NAMALWA (cell line): ENCODE measurements around the gene KRTAP5-11.
"Not testable (repeated sequence)": the region's sequence is repeated elsewhere in the genome, so short reads cannot be mapped to it uniquely, and the experiment has no call there.

Experiments used
- DNase-seq: peaks from one replicate; pipeline ENCODE4 v3.0.0-alpha.2; 2015; ENCODE audit warnings: low spot score

The KRTAP5-11 gene

DNA sequence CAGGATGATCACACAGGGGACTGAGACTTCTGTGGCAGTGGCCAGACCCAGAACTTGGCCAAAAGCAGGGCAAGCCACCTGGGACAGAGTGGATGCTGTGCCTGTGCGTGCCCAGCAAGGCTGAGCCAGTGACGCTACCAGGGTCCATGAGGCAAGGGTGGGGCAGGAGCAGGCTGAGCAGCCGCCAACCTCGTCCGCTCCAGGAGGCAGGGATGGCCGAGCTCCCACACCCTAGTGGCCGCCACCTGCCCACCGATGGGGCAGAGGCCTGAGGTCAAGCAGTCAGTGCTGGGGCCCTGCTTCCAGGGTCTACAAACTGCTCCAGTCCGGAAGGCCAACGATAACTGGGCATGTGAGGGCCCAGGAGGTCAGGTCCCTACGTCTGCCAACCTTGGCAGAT is 27.2 kb downstream of the KRTAP5-11 start:
- no peak for DNase-seq

DNA sequence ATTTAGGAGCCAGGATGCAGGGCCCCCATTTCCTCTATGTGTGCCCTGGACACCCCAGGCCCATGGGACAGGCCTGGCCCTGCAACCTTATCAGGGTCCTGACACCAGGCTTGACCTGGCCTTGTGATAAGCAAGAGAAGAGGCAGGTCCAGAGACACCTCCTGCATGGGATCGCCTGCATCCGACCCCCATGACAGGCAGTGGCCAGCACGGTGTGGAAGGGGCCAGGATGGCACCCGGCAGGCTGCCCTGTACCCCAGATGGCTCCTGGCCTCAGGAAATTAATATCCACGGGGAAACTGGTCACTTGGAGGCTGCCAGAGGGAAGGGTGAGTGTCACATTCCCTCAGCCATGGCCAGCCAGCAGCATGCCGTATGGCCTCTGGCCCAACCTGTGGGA is 27.7 kb downstream of the KRTAP5-11 start:
- DNase-seq = no peak

DNA sequence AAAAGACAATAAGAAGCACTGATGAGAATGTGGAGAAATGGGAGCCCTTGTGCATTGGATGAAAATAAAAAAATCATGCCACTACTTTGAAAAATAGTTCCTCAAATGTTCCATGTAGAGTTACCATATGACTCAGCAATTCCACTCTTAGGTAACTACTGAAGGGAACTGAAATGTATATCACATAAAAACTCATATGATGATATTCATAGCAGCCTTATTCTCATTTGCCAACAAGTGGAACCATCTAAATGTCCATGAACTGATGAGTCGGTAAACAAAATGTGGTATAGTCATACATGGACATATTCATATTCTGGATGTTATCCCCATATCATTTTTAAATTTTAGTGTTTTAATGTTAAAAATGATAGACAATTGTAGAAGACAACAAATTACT is 31.0 kb downstream of the KRTAP5-11 start:
- no peak for DNase-seq

DNA sequence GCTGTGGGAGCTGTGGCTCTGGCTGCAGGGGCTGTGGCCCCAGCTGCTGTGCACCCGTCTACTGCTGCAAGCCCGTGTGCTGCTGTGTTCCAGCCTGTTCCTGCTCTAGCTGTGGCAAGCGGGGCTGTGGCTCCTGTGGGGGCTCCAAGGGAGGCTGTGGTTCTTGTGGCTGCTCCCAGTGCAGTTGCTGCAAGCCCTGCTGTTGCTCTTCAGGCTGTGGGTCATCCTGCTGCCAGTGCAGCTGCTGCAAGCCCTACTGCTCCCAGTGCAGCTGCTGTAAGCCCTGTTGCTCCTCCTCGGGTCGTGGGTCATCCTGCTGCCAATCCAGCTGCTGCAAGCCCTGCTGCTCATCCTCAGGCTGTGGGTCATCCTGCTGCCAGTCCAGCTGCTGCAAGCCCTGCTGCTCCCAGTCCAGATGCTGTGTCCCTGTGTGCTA is 33.9 kb downstream of the KRTAP5-11 start:
- no peak for DNase-seq

DNA sequence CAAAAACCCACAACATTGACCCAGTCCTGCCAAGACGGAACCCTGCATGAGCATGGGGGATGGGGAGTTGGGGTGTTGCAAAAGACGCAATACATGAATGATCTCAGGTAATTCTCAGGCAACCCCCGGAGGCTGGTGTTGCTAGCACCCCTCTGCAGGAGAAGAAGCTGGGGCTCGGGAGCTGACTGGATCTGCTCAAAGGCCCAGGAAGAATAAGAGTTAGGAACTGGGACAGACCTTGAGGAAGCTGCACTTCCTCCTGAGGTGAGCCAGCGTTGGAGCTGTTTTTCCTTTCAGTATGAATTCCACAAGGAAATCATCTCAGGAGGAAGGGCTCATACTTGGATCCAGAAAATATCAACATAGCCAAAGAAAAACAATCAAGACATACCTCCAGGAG is 34.6 kb downstream of the KRTAP5-11 start, which contains the start of gene KRTAP5-9:
KRTAP5-9 (plus strand) TSS at position 301 of the 400 bp plus-strand sequence. CDS start 238 bp downstream, outside the sequence.
- no peak for DNase-seq

DNA sequence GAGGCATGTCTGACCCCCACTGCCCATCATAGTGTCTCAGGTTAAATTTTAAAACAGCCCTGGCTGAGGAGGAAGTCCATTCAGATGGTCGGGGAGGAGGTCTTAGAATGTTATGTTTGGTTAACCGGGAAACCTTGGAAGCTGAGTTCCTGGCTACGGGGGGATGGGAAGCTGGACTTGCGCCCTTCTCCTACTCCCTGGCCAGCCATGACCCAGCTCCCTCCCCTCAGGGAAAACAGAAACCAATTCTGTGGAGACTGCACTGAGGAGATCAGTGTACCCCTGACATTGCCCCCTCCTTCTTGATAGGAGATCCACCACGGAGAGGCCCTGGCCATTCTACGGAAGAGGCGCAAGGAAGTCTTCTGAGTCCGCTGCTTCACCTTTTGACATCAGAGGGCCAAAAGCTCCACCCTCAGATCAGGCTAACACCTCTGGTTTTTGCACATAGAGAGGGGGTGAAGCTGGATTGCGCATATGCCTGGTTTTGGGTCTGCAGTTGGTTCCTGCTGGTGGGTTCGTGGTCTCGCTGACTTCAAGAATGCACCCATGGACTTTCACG is 37.2 kb downstream of the KRTAP5-11 start:
- DNase-seq = no peak

DNA sequence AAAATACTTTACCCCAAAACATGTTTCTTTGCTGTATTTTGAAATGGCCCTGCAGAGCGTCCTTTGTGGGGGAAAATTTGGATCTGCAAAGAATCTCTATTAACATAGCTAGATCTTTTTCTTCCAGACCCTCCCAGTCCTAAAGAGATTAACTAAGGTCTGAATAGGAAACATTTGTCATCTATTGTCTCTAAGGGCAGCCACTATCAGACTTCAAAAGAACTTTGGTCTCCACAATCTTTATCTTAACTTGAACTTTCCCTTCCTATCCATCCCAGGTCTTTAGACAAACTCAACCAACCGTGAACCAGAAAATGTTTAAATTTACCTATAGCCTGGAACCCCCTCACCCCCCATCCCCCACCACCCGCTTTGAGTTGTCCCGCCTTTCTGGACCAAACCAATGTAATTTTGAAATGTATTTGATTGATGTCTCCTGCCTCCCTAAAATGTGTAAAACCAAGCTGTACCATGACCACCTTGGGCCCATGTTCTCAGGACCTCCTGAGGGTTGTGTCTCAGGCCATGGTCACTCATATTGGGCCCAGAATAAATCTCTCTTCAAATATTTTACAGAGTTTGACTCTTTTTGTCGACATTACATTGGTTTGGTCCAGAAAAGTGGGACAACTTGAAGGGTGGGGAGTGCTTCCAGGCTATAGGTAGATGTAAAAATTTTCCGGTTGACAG is 38.0 kb downstream of the KRTAP5-11 start:
- no peak for DNase-seq

DNA sequence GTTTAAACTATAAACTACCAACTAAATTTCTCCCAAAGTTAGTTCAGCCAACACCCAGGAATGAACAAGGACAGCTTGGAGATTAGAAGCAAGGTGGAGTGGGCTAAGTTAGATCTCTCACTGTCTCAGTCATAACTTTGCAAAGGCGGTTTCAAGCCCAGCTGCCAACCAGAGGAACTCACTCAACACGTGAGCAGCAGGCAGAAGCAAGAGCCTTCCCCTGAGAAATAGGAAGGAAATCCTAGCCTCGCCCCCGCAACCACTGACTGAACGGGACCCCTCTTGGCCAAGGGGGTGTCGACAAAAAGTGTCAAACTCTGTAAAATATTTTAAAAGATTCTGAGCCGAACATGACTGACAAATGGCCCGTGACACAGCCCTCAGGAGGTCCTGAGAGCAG is 38.8 kb downstream of the KRTAP5-11 start:
- no peak for DNase-seq

DNA sequence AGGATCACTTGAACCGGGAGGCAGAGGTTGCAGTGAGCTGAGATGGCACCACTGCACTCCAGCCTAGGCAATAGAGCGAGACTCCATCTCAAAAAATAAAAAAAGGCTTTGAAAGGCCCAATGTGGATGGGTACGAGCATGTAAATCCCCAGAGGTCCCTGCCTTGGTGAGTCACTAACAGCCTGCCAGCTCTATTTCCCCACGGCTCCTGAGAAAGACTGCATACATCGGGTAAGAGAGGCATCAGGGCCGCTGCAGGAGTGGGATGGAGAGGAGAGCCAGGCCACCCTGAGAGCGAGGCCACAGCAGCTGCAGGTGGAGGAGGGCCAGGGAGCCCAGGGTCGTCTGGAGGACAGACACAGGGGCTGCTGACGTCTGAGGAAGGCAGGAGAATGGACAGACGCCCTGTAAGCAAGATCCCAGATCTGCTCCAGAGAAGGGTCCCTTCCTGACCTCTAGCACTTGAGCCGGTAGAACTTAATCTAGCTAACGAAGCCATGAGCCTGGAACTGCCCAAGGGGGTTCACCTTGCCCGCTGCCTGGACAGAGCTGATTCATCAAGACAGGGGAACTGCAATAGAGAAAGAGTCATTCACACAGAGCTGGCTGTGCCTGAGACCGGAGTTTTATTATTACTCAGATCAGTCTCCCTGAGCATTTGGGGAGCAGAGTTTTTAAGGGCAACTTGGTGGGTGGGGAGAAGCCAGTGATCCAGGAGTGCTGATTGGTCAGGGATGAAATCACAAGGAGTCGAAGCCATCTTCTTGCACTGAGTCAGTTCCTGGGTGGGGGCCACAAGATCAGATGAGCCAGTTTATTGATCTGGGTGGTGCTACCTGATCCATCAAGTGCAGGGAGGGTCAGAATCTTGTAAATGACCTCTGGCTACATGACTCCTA is 39.5 kb downstream of the KRTAP5-11 start:
- DNase-seq = no peak

DNA sequence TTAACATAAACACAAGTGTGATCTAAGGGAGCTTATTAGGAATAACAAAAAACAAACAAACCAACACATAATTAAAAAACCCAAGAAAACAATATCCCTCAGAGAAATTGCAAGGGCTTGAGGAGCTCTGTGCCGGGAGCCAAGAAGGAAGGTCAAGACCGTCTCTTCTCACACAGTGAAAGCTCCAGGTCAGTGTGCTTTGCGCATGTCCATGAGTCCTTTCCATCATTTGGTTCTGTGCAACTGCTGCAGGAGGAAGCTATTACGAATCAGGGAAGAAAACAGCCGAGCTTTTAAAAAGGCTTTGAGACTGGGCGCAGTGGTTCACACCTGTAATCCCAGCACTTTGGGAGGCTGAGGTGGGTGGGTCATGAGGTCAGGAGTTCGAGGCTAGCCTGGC is 40.3 kb downstream of the KRTAP5-11 start:
- DNase-seq = no peak

DNA sequence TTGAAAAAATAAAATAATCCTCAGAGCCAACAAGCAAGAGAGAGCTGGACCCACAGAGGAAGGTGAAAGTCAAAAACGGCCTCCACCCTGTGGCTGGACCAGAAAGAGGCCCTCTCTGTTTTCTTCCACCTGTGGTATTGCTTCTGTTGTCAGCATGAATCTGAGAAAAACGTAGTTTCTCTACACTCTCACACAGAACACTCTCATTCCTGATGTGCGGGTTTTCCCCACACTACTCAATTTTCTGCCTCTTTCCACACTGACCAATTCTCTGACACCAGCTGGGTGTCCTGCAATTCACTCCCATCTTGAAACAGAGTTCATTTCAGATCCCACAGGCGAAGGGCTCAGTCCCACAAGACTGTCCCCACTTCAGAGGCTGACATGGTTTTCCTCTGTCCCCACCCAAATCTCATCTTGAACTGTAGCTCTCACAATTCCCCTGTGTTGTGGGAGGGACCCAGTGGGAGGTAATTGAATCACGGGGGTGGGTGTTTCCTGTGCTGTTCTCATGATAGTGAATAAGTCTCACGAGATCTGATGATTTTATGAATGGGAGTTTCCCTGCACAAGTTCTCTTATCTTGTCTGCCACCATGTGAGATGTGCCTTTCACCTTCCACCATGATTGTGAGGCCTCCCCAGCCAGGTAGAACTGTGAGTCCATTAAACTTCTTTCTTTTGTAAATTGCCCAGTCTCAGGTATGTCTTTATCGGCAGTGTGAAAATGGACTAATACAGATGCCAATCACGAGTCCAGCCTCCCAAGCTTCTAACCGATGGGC is 42.0 kb downstream of the KRTAP5-11 start:
- not testable (repeated sequence) for DNase-seq

DNA sequence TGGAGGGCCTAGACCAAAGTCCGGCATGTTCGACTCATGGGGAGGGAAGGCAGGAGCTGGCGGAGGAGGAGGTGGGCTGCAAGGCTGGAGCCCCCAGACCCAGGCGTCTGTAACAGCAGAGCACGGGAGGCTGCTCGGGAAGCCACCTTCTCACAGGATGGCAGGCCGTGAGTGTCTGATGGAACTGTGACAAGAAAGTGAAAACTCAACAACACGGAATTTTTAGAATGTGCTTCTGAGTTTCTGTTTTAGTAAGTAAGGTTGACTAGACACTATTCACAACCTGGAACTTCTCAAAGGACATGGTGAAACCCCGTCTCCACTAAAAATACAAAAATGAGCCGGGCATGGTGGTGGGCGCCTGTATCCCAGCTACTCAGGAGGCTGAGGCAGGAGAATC is 42.7 kb downstream of the KRTAP5-11 start:
- DNase-seq = not testable (repeated sequence)

DNA sequence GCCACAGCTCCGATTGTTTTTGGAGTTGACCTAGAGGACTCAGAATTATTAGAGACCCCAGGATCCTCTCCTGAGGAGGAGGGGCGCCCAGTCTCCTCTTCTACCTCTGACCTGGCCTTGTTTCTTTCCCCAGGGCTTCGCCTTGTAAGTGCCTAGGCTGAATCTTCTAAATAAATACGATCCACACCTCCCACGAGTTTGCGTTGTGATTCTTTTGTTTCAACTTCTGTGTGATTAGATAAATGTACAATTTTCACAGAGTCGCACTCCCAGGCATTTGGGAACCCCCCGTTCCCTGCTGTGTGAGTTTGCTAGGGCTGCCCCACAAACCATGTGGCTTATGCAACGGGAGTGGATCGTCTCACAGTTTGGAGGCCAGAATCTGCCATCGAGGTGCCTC is 43.7 kb downstream of the KRTAP5-11 start:
- no peak for DNase-seq

DNA sequence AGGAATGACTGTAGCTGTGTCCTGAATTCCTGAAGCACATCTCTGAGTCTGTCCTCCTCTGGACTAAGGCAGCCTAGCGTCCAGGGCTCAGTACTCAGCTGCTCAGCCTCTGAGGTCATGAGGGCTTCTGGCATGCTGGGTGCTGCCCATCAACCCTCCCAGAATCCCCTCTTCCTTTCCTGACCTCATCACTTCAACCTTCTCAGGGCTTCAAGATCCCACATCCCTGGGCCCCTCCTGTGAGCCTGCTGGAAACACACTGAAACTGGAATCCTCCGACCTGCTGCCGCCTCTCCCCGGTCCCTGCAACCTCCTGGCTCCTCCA is 44.0 kb downstream of the KRTAP5-11 start:
- DNase-seq = no peak

DNA sequence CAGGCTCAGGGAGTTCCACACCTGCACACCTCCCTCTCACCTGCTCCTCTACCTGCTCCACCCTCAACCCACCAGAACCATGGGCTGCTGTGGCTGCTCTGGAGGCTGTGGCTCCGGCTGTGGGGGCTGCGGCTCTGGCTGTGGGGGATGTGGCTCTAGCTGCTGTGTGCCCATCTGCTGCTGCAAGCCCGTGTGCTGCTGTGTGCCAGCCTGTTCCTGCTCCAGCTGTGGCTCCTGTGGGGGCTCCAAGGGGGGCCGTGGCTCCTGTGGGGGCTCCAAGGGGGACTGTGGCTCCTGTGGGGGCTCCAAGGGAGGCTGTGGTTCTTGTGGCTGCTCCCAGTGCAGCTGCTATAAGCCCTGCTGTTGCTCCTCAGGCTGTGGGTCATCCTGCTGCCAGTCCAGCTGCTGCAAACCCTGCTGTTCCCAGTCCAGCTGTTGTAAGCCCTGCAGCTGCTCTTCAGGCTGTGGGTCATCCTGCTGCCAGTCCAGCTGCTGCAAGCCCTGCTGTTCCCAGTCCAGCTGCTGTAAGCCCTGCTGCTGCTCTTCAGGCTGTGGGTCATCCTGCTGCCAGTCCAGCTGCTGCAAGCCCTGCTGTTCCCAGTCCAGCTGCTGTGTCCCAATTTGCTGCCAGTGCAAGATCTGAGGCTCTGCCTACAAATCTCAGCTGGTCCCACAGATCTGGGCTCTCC is 44.6 kb downstream of the KRTAP5-11 start, which contains the start of gene KRTAP5-8:
KRTAP5-8 (plus strand) TSS at position 49 of the 689 bp plus-strand sequence; CDS start at position 80, 31 bp downstream.
- not testable (repeated sequence) for DNase-seq

DNA sequence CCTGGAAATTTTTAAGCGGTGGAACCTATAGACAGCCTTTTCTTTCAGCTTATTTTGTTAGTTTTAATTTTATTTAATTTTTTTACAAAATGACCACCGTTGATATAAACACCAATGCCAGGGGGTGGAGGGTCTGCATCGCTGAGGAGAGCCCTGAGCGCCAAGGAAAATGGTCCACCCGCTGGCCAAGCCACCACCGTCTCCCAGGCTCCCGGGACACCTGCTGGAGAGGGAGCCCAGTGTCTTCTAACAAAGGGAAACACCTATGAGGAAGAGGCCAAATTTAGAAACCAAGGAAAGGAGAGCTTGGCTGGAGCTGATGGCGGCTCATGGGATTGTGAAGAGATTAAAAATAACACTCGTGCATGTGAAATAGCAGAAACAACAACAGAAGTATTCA is 45.1 kb downstream of the KRTAP5-11 start:
- no peak for DNase-seq

DNA sequence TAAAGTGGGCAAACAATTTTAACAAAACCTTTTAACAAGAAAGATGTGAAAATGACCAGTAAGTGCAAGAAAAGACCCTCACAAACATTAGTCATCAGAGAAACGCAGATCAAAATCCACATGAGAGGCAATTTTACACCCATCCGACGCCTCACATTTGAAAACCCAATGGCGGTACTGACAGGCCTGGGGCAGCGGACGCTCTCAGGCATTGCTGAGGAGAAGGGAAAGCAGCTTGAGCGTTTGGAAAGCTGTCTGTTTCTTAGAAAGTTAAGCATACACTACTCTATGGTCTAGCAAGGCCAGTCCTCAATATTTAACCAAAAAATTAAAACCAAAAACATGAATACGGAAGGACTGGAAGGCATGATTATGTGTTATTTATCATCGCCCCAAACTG is 46.9 kb downstream of the KRTAP5-11 start:
- no peak for DNase-seq

DNA sequence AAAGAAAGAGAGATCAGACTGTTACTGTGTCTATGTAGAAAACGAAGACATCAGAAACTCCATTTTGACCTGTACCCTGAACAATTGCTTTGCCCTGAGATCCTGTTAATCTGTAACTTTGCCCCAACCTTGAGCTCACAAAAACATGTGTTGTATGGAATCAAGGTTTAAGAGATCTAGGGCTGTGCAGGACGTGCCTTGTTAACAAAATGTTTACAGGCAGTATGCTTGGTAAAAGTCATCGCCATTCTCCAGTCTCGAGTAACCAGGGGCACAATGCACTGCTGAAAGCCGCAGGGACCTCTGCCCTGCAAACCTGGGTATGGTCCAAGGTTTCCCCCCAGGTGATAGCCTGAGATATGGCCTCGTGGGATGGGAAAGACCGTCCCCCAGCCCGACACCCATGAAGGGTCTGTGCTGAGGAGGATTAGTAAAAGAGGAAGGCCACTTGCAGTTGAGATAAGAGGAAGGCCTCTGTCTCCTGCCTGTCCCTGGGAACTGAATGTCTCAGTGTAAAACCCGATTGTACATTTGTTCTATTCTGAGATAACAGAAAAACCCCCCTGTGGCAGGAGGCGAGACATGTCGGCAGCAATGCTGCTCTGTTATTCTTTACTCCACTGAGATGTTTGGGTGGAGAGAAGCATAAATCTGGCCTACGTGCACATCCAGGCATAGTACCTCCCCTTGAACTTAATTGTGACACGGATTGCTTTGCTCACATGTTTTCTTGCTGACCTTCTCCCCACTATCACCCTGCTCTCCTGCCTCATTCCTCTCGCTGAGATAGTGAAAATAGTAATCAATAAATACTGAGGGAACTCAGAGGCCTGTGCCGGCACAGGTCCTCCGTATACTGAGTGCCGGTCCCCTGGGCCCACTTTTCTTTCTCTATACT is 47.7 kb downstream of the KRTAP5-11 start:
- not testable (repeated sequence) for DNase-seq

DNA sequence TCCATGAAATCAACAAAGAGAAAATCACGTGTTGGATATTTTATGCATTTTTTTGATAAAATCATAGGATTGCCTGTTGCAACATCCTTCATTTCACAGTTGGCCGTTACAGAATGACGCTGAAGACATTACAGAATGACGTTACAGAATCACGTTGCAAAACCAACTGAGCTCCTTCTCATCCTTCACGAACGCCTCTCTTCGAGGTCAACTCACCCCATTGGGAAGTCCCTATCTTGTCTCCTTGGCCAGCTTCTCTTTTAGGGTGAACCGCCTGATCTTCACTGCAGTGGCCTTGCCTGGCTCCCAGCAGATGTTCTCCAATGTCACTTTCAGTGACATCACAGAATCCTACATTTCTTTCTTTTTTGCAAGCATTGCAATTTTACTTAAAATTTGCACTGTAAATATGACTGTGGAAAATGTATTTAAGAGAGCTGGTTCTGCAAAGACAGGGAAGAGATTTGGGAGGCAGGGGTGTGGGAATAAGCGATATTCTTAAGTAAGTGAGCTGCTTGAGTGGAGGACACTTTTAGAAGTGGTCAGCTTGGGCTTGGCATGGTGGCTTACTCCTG is 50.6 kb downstream of the KRTAP5-11 start:
- no peak for DNase-seq
